HG03095 (cell line): ENCODE data around the gene IGF2.
"Not testable (repeated sequence)": the region's sequence is repeated elsewhere in the genome, so short reads cannot be mapped to it uniquely, and the experiment has no call there.

Source experiments
- ATAC-seq: cut with Tn5 transposase; IDR thresholded peaks from one replicate; pipeline ENCODE4 v1.9.1; 2021; ENCODE audit warnings: moderate library complexity; ENCODE audit not compliant: unreplicated experiment

IGF2 gene

DNA sequence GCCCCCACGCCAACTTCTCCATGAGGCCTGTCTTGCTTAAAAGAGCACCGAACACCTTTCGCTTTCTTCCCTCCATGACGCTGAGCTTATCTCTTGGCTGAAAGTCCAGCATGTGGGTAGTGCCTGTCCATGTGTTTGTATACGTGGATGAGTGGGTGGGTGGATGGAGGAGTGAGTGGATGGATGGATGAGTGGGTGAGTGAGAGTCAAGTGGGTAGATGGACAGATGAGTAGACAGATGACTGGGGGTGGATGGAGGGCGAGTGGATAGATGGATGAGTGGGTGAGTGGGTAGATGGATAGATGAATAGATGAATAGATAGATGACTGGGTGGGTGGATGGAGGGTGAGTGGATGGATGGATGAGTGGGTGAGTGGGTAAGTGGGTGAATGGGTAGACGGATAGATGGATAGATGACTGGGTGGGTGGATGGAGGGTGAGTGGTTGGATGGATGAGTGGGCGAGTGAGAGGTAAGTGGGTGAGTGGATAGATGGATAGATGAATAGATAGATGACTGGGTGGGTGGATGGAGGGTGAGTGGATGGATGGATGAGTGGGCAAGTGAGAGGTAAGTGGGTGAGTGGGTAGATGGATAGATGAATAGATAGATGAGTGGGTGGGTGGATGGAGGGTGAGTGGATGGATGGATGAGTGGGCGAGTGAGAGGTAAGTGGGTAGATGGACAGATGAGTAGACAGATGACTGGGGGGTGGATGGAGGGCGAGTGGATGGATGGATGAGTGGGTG is 14.3 kb downstream of the IGF2 start:
- ATAC-seq: not testable (repeated sequence)

DNA sequence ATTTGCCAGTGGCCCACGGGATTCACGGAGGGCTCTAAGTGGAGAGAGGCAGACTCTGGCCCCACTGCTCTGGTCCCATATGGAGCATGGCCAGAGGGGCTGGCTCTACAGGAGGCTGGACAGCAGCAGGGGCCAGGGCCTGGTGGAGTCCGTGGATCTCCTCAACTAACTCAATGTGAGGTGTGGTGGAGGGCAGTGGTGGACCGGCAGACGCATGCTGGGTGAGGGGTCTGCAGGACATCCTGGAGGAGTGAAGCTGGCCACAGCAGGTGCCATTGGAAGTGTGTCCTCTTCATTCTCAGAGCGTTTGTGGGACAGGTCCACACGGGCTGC is 15.6 kb downstream of the IGF2 start:
- ATAC-seq: no peak

DNA sequence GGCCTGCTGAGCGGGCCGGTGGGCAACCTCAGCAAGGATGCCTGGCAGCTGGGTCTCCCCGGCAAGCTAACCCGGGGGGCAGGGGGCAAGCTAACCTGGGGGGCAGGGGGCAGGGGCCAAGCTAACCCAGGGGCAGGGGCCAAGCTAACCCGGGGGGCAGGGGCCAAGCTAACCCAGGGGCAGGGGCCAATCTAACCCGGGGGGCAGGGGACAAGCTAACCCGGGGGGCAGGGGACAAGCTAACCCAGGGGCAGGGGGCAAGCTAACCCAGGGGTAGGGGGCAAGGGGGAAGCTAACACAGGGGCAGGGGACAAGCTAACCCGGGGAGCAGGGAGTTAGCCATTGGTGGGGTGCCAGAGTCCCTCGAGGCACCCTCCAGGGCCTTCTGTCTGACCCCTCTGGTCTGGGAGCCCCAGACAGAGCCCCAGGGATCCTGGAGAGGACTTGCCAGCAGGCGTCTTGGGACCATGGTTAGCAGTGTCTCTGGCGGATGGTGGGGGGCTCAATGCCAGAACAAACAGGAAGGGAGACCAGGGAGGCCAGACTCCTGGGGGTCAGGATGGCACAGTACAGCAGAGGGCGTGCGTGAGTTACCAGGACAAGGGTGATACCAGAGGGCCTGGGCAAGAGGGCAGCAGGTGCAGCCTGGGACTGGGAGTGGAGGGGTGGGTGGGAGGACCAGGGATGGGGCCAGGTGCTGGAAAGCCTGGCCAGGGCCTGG is 16.1 kb downstream of the IGF2 start:
- ATAC-seq: no peak

- no peak for ATAC-seq
Observed at GRCh38 chr11:2122222-2122906, 16.8 kb downstream of the IGF2 start.

GRCh38 chr11:2121227-2122130 is 17.7 kb downstream of the IGF2 start:
- no peak for ATAC-seq

- ATAC-seq: no peak
Observed at GRCh38 chr11:2120359-2121100, 18.7 kb downstream of the IGF2 start.

GRCh38 chr11:2118677-2119076 is 20.5 kb downstream of the IGF2 start:
- ATAC-seq: no peak

- no peak for ATAC-seq
Observed at GRCh38 chr11:2116680-2117079, 22.5 kb downstream of the IGF2 start.

DNA sequence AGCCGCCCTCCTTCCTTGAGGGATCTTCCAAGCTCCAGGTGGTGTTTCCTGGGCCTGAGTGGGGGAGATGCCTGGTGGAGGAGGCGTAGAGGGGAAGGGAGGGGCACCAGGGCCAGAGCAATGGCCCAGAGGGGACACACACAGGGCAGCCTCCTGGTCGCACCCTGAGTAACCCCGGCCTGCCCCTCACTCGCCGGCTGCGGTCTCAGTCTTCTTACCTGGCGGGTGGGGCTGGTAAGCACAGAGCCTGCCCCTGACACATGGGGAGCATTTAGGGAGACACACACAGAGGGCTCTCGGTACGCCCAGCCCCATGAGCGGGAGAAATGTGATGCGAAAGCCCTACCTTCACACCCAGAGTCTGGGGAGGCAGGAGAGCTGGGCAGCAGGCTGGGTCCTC is 23.9 kb downstream of the IGF2 start:
- ATAC-seq: no peak

DNA sequence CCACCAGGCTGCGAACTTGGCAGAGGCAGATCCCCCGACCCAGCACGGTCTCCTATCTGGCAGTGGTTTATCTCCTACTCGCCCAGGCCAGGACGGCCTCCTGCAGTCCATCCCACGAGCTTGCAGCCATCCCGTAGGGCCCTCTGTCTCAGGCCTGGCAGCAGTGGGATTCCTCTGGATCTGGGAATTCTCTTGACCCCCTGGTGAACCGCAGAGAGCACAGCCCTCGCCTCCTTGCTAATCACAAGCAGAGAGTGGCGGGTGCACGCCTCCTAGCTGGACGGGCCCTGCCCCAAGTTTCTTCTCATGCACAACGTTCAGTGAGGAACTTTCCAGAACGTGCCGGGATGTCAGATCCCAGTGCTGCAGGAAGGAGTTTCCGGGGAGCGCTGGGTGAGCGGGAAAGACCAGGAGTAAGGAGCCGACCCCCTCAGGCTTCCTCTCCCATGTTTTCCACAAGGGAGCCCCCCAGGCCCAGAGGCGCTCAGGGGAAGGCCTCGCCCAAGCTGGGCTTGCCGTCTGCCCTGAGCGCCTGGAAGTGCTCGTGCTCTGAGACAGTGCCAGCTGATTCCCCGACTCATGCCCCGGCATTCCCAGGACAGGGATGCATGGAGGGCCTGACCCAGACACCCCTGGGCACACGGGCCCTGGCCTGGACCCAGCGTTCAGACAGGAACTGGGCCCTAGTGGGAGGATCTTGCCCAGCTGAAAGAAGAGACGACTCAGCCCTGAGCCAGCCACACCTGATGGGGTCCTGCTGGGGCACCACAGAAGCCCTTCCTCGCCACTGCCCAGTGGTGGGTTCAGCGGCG is 24.6 kb downstream of the IGF2 start:
- ATAC-seq: no peak

- ATAC-seq: no peak
Observed at GRCh38 chr11:2113776-2114175, 25.4 kb downstream of the IGF2 start.

DNA sequence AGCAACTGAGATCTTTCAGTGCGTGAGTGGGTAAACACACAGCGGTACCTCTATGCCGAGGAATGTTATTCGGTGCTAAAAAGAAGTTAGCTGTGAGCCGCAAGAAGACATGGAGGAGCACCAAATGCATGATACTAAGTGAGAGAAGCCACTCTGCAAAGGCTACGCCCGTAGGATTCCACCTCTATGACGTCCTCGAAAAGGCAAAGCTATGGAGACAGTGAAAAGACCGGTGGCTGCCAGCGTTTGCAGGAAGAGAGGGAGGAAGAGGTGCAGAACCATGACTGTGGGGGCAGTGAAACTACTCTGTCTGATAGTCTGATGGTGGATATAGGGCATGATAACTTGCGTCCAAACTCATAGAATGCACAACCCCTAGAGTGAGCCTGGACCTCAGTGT is 28.7 kb downstream of the IGF2 start:
- ATAC-seq: no peak

DNA sequence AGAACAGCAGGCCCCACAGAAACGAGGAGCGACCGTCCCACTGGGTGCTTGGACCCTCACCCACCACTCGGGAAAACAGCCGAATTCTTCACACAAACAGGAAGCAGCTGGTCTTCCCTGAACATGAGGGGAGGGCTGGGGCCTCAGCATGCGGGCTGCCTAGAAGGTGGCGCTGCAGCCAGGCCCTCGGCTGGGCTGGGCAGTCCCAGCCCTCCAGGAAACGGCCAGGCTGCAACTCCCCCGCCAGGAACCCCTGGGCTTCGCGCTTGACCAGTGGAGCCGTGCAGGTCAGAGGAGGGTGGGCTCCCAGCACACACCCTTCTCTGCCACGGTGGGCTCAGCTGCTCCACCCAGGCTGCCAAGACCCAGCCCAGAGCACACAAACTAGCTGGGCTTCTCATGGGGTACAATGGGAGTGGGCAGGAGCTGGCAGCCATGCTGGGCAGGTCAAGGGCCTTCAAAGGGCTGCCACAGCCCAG is 29.6 kb downstream of the IGF2 start:
- no peak for ATAC-seq

- ATAC-seq: no peak
Observed at GRCh38 chr11:2108675-2109491, 30.3 kb downstream of the IGF2 start.

DNA sequence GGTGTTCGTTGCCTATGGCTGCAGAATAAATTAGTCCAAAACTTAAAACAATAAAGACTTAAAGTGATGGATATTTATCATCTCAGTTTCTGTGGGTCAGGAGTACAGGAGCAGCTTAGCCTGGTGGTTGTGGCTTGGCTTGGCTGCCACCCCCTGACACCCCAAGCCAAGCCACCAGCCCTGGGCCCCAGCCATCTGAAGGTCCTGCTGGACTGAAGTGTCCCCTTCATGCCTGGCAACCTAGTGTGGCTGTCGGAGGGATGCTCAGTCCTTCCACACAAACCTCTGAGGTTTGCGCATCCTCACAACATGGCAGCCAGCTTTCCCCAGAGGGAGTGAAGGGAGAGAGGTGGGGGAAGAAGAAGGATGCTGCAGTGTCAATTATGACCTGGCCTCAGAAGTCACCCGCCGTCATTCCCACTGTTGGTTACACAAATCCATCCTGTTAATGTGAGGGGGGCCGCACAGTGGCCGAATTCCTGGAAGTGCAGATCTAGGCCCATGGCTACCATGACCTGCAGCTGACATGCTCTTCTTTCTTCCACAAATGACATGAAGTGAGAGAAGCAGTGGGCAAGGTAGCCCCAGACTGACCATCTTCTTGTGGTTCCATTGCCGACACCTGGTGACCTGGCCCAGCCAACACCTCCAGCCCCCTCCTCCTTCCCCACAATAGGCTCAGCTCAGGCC is 31.1 kb downstream of the IGF2 start:
- ATAC-seq: no peak

DNA sequence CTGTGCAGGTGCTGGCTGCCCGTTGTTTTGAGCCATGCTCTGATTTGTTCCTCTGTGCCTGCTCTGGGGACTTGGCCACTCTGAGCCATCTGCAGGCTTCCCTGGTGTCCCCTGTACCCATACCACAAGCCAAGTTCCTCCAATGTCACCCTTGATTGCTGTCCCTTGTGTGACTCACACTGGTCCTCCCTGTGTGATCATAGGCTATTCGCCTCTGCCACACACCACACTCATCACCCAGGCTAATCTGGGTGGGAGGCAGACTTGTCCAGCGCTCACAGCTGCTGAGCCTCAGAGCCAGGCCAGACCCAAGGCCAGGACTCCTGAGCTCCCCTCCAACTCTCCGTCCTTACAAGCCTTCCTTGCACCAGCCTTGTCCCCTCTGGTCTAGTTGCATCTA is 31.7 kb downstream of the IGF2 start:
- no peak for ATAC-seq

- ATAC-seq: no peak
Observed at GRCh38 chr11:2106583-2107209, 32.5 kb downstream of the IGF2 start.

DNA sequence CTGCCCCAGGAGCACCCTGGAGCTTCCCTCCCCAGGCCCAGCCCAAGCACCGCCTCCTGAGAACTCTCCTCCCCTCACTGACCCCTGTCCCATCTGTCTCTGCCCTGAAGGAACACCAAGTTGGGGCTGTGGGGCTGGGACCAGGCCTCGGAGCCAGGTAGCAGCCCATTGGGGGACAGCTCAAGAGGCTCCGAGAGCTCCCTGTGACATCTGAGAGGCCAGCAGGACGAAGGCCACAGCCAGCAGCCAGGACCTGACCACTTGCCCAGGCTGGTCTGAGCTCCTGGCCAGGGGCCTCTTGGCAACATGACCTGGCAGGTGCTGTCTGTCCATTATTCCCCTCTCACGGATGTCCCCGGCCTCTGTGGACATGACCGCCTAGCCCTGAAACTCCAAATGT is 33.7 kb downstream of the IGF2 start:
- no peak for ATAC-seq
